ENCODE data around the gene SYNGR2.

DNA sequence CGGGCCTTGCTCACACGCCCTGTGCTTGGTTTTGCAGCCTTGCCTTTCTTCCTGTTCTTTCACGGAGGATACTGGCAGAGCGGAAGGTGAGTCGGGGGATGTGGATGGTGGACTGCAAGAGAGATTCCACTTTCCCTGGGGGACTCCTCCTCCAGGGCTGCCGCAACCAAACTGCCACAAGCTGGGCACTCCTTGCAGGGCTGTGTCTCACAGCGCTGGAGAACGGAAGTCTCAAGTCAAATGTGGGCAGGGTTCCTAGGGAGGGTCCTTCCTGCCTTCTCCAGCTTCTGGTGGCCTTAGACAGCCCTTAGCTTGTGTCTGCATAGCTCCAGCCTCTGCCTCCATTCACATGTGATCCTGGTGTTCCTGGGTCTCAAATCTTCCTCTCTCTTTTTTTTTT, 34.3 kb downstream of the SYNGR2 start:
- TF ChIP-seq CTCF (IDR thresholded peaks at IDR 0.05) (no peak), POLR2AphosphoS5 (IDR thresholded peaks at IDR 0.05) (no peak), POLR2A (IDR thresholded peaks at IDR 0.05) (no peak), EP300 (IDR thresholded peaks at IDR 0.05) (no peak)
